Esophagus (tissue), 2 donors: ENCODE measurements around the gene NPDC1. TPM values are rescaled to one million over a fixed set of nuclear protein-coding genes. Genes with fewer than 3 reads are reported as not detected.
A peak's percentile ranks its signal among the peaks of the same experiment; 100 is the strongest.
"Not testable (repeated sequence)": the region's sequence is repeated elsewhere in the genome, so short reads cannot be mapped to it uniquely, and the experiment has no call there.

Experiments
- H3K27ac ChIP-seq, 2 donors: one replicate each; pipeline ENCODE4 v1.5.1; 2013; ENCODE audit warnings: low read depth in 2 of 2, mild to moderate bottlenecking in 2 of 2, inconsistent platforms in 1 of 2, low read length in 1 of 2, moderate library complexity in 1 of 2
- H3K27me3 ChIP-seq, 2 donors: one replicate each; pipeline ENCODE4 v1.6.1; 2013; ENCODE audit warnings: low read length in 2 of 2, control low read depth in 1 of 2, mild to moderate bottlenecking in 1 of 2; ENCODE audit not compliant: insufficient read depth in 2 of 2, control insufficient read depth in 1 of 2
- H3K36me3 ChIP-seq, 2 donors: one replicate each; pipeline ENCODE4 v1.6.1; 2013; ENCODE audit warnings: low read length in 1 of 2; ENCODE audit not compliant: control insufficient read depth in 2 of 2, insufficient read depth in 2 of 2
- H3K4me1 ChIP-seq, 2 donors: one replicate each; pipeline ENCODE4 v1.6.1; 2013; ENCODE audit warnings: low read length in 1 of 2; ENCODE audit not compliant: control insufficient read depth in 2 of 2, insufficient read depth in 2 of 2
- H3K4me3 ChIP-seq, 2 donors: one replicate each; pipeline ENCODE4 v1.5.1; 2013; ENCODE audit warnings: low read length in 2 of 2, mild to moderate bottlenecking in 2 of 2, low read depth in 1 of 2, moderate library complexity in 1 of 2
- H3K9me3 ChIP-seq, 2 donors: one replicate each; pipeline ENCODE4 v1.6.1; 2013; ENCODE audit warnings: mild to moderate bottlenecking in 2 of 2, low read depth in 1 of 2, low read length in 1 of 2, moderate library complexity in 1 of 2; ENCODE audit not compliant: control insufficient read depth in 2 of 2, insufficient read depth in 1 of 2
- WGBS, 2 donors: extraction: QIAGEN DNeasy Blood & Tissue Kit; methylation state at CpG; one replicate each; pipeline ENCODE4 v1.1.7; 2013; 5-methylcytosine and 5-hydroxymethylcytosine counted together
- polyA plus RNA-seq, 2 donors: library from polyadenylated mRNA; stranded (reverse); fragments of 200-250 nt; gene quantifications; one replicate each; pipeline ENCODE4 v1.2.3, GENCODE V29; 2013
- donor health status: healthy with polysubstance abuse.
- donor health status: Bipolar disorder and iron deficiency.

Gene NPDC1
- polyA plus RNA-seq, 2 donors: 33.1 to 44.3 TPM

DNA sequence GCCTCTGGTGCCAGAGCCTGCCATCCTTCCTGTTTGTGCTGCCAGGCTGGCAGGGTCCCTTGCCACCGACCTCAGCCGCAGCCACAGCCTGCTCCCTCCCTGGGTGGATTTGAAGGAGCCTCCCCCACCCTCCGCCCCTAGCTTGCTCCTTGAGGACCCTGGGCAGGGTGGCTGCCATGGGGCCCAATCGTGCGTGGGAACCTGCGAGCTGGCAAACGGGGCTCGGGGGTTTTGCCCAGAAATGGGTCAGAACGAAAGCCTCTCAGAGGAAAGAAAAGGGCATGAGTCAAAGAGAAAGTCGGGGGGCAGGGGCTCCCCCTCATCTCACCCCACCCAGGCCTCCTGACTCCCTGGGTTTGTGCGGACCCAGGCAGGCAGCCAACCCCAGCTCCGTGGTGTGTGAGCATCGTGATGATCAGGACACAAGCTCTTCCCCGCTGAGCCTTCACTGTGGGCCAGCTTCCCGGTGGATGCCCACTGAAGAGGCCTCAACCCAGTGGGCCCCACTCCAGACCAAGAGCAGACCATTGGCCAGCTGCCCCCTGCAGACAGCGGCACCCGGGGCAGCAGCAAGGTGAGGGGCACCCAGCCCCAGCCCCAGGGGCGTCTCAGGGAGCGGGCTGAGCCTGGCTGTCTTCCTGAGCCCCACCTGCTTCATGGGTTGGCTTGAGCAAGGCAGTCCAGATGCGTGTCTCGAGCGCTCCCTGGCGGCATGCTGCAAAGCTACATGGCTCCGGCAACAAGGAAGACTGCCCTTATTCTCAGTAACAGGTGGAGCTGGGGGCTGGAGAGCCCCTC is 11.1 kb downstream of the NPDC1 start:
- peak overlapping the region in 1 of 2 donors; percentile 56 for H3K27ac ChIP-seq
- H3K9me3 ChIP-seq: no peaks in the 10 kb centered on the region
- WGBS, 2 donors: 10 to 13% methylated on average over 24 of the region's 24 CpGs
- H3K4me3 ChIP-seq: no peak overlapping the region
- no peaks in the 10 kb centered on the region for H3K27me3 ChIP-seq
- peaks cover 3 to 6% of the 10 kb centered on the region in 2 donors for H3K4me1 ChIP-seq
- H3K36me3 ChIP-seq: no peaks in the 10 kb centered on the region

DNA sequence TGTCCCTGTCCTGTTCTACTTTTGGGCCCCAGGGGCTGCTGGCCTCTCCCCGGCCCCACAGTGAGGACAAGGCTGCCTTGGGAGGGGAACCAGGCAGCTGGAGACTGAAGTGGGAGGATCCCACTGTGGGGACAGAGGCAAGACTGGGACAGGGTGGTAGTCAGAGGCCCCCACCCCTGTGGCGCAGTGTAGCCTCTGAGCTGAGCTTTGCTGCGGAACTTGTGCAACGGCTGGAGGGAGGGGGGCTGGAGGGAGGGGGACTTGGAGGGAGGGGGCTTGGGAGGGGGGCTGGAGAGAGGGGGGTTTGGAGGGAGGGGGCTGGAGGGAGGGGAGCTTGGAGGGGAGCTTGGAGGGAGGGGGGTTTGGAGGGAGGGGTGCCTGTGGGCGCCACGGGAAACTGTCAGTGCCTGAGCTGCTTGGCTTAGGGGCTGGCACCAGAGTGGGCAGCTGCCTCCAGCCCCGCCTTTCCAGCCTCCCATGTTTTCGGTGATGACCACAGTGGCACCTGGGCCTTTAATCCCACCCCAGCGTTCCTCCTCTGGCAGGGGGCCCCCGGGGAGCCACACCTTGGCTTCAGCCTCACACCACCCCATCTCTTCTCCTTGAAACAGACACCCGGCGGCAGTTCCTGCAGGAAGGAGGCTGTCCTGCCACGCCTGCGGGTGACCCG is 11.8 kb downstream of the NPDC1 start:
- no peaks in the 10 kb centered on the region for H3K36me3 ChIP-seq
- WGBS, 2 donors: 27 to 33% methylated on average over 15 of the region's 15 CpGs
- H3K4me1 ChIP-seq: peaks cover 5 to 6% of the 10 kb centered on the region in 2 donors
- no peak overlapping the region for H3K4me3 ChIP-seq
- no peaks in the 10 kb centered on the region for H3K27me3 ChIP-seq
- H3K27ac ChIP-seq: peak overlapping the region in 1 of 2 donors; percentile 0
- no peaks in the 10 kb centered on the region for H3K9me3 ChIP-seq

DNA sequence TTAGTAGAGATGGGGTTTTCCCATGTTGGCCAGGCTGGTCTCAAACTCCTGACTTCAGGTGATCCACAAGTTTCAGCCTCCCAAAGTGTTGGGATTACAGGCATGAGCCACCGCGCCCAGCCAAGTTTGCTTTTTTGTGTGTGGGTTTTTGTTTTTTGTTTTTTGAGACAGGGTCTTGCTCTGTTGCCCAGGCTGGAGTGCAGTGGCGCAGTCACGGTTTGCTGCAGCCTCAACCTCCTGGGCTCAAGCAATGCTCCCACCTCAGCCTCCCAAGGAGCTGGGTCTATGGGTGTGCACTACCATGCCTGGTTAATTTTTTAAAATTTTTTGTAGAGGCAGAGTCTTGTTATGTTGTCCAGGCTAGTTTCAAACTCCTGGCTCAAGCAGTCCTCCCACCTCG is 12.5 kb downstream of the NPDC1 start:
- 86 to 94% methylated on average over 5 of the region's 5 CpGs for WGBS, 2 donors
- H3K27ac ChIP-seq, H3K27me3 ChIP-seq, H3K4me1 ChIP-seq, H3K4me3 ChIP-seq, H3K9me3 ChIP-seq, H3K36me3 ChIP-seq: not testable (repeated sequence)

DNA sequence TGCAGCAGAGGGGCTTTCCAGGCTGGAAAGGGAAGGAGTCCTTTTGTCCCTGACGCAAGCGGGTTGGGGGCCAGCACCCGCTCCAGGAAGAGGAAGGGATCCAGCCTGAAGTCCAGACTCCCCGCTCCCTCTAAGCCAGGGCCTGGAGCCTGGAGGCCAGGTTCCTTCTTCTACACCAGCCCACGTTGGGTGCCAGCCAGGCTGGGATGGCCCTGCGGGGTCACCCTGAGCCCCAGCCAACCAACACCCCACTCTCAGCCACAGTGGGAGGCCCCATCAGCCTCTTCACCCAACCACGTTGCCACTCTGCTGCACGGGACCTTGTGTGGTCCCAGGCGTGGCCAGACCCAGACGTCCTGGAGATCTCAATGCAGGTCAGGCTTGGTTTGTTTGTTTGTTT is 13.1 kb downstream of the NPDC1 start:
- H3K4me1 ChIP-seq: peaks cover 8 to 9% of the 10 kb centered on the region in 2 donors
- H3K4me3 ChIP-seq: no peak overlapping the region
- no peaks in the 10 kb centered on the region for H3K27me3 ChIP-seq
- peak overlapping the region in 1 of 2 donors; percentile 11 for H3K27ac ChIP-seq
- H3K36me3 ChIP-seq: no peaks in the 10 kb centered on the region
- no peaks in the 10 kb centered on the region for H3K9me3 ChIP-seq
- 75 to 79% methylated on average over 10 of the region's 10 CpGs for WGBS, 2 donors

DNA sequence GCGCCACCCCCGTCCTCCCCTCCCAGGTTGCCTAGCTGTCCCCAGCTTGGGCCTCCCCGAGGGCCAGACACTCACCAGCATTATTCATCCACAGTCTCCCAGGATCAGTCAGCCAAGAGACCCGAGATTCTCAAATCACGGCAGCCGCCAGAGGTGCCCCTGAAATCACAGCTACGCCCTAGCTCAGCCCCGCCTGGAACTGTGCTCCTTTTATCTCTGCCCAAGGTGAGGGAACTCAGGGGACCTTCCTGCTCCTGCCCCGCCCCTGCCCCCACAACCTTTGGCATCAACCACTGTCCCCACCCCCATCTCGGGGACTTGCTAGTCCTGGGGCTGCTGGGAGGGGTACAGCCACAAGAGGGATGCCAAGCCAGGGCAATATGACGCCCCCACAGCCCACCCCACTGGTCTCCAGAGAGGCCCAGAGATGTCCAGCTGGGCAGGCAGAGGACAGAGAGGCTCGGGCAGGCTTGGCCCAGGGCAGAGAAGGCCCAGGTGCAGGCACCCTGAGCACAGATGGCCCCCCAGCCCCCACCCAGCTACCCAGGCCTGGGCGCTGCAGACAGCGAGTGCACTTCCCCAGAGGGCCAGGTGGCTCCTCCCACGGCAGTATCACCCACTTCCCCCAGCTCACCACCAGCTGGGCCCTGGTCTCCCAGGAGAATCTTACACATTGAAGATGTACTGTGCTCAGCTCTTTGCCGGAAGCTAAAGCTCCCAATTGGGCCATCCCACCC is 13.9 kb downstream of the NPDC1 start, which contains the start of gene FUT7:
Gene FUT7, minus strand, starts transcription at position 185 of the 737 bp plus-strand sequence. Its CDS starts 97 bp downstream, at position 88.
- H3K36me3 ChIP-seq: no peaks in the 10 kb centered on the region
- H3K9me3 ChIP-seq: no peaks in the 10 kb centered on the region
- H3K27ac ChIP-seq: peak within 1 kb of the TSS in 1 of 2 donors; percentile 11
- H3K27me3 ChIP-seq: no peaks in the 10 kb centered on the region
- 51 to 53% methylated on average over 16 of the region's 16 CpGs for WGBS, 2 donors
- peak within 1 kb of the TSS in 1 of 2 donors; percentile 15 for H3K4me3 ChIP-seq
- peaks cover 12 to 14% of the 10 kb centered on the region in 2 donors for H3K4me1 ChIP-seq

DNA sequence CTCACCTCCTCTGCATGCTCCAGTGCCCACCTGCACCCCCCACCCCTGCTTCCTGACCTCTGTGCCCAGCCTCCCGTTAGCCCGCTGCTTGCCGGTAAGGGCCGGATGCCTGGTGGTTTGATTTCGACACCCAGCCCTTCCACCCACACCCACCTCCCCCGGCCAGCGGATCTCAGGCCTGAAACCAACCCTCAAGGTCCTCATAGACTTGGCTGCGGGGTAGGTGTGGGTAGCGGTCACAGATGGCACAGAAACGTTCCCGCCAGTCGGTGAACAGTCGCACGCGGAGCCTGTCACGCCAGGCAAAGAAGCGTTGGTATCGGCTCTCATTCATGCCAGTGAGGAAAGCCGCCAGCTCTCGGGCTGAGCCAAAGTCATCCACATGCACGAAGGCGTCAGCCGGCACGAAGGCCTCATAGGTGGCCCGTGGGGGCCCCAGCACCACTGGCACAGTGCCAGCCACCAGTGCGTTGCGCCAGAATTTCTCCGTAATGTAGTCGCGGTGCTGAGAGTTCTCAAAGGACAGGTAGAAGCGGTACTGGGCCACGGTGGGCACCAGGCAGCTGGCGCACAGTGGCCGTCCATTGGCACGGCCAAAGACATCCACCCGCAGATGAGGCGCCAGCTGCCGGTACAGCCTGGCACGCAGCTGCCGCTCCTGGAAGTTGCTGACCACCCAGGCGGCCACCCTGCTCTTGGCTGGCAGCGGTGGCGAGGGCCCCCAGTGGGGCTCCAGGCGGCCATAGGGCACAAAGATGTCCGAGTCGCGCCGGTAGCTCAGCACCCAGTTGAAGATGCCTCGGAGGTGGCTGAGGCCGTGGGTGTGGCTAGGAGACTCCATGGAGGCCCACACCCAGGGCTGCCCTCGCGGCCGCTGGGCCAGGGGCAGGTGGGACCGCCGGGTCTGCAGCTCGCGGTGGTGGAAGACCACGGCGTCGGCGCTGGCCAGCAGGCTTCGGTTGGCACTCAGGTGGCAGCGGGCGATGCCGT is 15.1 kb downstream of the NPDC1 start:
- 78 to 79% methylated on average over 65 of the region's 65 CpGs for WGBS, 2 donors
- Histone ChIP-seq H3K4me1 (peaks cover 14 to 18% of the 10 kb centered on the region in 2 donors), H3K36me3 (no peaks in the 10 kb centered on the region), H3K4me3 (peak overlapping the region in 1 of 2 donors; percentile 15), H3K27ac (no peak overlapping the region), H3K9me3 (no peaks in the 10 kb centered on the region), H3K27me3 (no peaks in the 10 kb centered on the region)

DNA sequence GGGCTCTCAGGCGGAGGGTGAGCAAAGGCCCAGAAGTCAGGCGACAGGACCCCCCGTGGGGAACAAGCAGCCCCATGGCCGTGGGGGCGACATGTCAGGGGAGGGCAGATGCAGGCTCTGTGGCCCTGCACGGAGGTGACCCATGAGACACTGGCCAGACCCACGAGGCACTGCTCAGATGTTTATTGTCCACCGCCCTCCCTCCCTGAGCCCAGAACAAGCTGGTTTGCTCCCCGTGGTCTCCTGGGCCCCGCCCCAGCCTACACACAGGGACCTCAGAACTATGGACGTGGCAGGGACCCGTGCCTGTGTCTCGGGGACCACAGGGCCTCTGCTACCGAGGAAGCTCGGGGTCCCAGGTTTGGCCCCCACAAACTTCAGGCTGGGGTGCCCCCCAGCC is 16.0 kb downstream of the NPDC1 start:
- H3K9me3 ChIP-seq: no peaks in the 10 kb centered on the region
- H3K36me3 ChIP-seq: no peaks in the 10 kb centered on the region
- no peak overlapping the region for H3K4me3 ChIP-seq
- H3K27me3 ChIP-seq: no peaks in the 10 kb centered on the region
- H3K27ac ChIP-seq: no peak overlapping the region
- 72 to 78% methylated on average over 14 to 15 of the region's 15 CpGs for WGBS, 2 donors
- peaks cover 9 to 22% of the 10 kb centered on the region in 2 donors for H3K4me1 ChIP-seq

DNA sequence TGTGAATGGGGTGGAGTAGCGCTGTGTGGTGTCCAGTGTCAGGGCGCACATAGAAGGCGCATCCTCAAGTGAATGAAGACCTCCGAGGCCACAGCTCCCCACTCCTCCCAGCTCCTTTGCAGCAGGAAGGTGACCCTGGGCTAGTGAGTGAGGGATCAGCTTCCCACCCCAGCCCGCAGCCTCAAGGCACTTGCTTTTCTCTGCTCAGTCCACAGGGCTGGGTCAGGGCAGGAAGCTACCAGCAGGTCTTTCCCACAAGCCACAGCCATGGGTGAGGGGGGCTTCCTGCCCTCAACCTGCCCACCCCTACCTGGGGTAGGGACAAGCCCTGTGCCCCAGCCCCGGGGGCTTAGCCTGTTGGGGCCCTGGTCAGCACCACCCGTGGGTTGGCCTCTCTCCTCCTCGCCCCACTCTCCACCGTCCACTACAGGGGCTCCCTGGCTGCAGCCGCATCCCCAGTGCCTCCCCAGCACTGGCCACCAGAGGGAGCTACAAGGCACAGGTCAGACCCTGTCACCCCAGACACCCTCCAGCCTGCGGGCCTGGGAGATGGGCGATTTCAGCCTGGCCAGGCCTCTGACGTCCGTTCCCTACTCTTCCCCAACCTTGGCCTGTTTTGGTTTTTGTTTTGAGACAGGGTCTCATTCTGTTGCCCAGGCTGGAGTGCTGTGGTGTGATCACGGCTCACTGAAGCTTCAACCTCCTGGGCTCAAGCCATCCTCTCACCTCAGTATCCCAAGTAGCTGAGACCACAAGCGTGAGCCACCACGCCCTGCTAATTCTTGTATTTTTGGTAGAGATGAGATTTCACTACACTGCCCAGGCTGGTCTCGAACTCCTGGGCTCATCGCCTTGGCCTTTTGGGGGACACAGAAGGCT is 16.7 kb downstream of the NPDC1 start:
- Histone ChIP-seq H3K4me1 (peaks cover 8 to 20% of the 10 kb centered on the region in 2 donors), H3K9me3 (no peaks in the 10 kb centered on the region), H3K27me3 (no peaks in the 10 kb centered on the region), H3K4me3 (peak overlapping the region in 1 of 2 donors; percentile 38), H3K36me3 (no peaks in the 10 kb centered on the region), H3K27ac (peak overlapping the region in 1 of 2 donors; percentile 66)
- 25 to 27% methylated on average over 19 of the region's 19 CpGs for WGBS, 2 donors
